GM10266 (cell line): ENCODE results near the gene MAST3.
A peak's percentile ranks its signal among the peaks of the same experiment; 100 is the strongest.
"Not testable (repeated sequence)": the region's sequence is repeated elsewhere in the genome, so short reads cannot be mapped to it uniquely, and the experiment has no call there.

ENCODE experiments used
- DNase-seq: peaks from one replicate; pipeline ENCODE4 v3.0.0; 2012; ENCODE audit errors: extremely low spot score
- CTCF ChIP-seq: IDR thresholded peaks from 2 replicates; pipeline ENCODE4 v1.5.1; 2012; ENCODE audit warnings: mild to moderate bottlenecking, low read depth; ENCODE audit not compliant: control insufficient read depth, insufficient read depth; ENCODE audit errors: missing control alignments

MAST3 gene

GRCh38 chr19:18102916-18103542 lies 5.5 kb downstream of the MAST3 start:
- TF ChIP-seq CTCF, result no peak
- no peak for DNase-seq

- no peak for TF ChIP-seq CTCF
- DNase-seq, result no peak
Measured at GRCh38 chr19:18104793-18105131, 7.2 kb downstream of the MAST3 start.

GRCh38 chr19:18105259-18105658 lies 7.7 kb downstream of the MAST3 start:
- DNase-seq, result not testable (repeated sequence)

GRCh38 chr19:18107235-18107634 lies 9.7 kb downstream of the MAST3 start:
- no peak for DNase-seq
- no peak for TF ChIP-seq CTCF

GRCh38 chr19:18108897-18109296 lies 11.3 kb downstream of the MAST3 start:
- no peak for DNase-seq
- TF ChIP-seq CTCF, result no peak

- no peak for TF ChIP-seq CTCF
- DNase-seq, result no peak
Measured at GRCh38 chr19:18109341-18109732, 11.8 kb downstream of the MAST3 start.

- TF ChIP-seq CTCF, result no peak
- peak; percentile 72 for DNase-seq
Measured at GRCh38 chr19:18109733-18110608, 12.4 kb downstream of the MAST3 start.

- no peak for TF ChIP-seq CTCF
- no peak for DNase-seq
Measured at GRCh38 chr19:18110609-18111232, 13.1 kb downstream of the MAST3 start.
